GM12873 (cell line): ENCODE data around the gene ARPC3.

Experiments used
- TF ChIP-seq, protein P1 (sequence below): IDR thresholded peaks from 2 replicates; pipeline ENCODE4 v1.5.1; 2012; ENCODE audit warnings: low read depth, mild to moderate bottlenecking, moderate library complexity, low read length, control low read depth; ENCODE audit not compliant: insufficient read depth; ENCODE audit errors: missing control alignments

Gene ARPC3

DNA sequence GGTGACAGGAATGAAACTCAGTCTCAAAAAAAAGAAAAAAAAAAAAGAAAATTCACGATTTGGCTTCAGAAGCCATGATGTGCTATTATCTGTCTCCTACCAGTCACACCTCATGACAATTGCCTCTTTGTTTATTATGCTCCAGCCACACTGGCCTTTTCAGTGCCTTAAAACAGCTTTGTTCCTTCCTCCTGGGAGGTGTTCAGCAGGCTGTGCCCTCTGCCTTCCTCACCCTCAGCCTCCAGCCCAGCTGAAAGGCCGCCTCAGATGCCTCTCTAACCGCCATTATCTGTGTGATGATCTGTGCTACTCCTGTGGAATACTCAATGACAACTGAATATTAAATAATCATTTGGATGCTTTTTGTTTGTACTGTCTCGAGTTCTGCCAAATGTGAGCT is 8.6 kb upstream of the ARPC3 start:
- TF ChIP-seq, protein P1, sequence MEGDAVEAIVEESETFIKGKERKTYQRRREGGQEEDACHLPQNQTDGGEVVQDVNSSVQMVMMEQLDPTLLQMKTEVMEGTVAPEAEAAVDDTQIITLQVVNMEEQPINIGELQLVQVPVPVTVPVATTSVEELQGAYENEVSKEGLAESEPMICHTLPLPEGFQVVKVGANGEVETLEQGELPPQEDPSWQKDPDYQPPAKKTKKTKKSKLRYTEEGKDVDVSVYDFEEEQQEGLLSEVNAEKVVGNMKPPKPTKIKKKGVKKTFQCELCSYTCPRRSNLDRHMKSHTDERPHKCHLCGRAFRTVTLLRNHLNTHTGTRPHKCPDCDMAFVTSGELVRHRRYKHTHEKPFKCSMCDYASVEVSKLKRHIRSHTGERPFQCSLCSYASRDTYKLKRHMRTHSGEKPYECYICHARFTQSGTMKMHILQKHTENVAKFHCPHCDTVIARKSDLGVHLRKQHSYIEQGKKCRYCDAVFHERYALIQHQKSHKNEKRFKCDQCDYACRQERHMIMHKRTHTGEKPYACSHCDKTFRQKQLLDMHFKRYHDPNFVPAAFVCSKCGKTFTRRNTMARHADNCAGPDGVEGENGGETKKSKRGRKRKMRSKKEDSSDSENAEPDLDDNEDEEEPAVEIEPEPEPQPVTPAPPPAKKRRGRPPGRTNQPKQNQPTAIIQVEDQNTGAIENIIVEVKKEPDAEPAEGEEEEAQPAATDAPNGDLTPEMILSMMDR: no peak

DNA sequence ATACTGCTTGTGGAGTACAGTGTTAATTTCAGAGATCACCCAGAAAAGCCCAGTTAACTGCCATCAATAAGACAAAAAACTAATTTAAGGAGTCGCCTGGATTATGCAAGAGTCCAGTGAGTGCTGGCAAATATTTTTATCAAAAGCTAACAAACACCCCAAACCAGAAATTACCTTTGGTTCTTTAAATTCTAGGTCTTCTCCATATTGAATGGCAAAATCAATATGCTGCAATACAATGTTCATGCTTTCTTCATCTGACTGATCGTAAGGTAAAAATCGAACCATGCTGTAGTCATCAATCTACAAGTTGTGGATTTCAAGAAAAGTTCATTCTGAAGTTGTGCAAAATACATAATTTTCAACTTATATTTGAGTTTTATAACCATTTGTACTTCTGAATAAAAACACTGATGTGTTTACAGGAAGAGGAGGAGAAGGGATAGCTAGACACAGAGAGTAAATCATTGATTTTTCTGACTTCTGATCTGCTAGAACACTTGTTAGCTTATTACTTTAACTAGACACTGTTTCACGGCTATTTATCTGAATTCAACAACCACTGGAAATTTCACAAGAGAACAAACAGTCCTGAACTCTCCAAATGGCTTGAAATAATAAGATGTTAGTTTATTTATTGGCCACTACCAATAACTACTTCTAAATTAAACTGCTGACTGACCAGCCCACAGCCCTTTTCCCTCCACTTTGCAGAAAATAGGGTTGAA is 3.6 kb upstream of the ARPC3 start:
- TF ChIP-seq, protein P1: no peak

DNA sequence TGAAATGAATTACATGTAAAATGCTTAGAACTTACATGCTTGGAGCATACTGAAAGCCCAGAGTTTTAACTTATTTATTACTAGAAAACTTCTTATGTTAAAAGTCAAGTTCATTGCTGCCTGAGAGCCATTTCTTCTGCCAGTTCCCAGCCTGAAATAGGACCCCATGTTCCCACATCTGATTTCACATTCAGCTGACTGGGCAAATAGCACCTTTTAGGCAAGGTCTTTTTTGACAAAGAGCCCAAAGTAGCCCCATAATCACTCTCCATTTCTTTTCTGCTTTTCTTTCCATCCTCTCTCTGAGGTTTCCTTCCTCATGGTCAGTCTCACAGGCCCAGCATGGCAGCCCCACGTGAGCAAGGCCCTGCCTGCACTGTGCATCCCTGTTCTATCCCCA is 1.1 kb upstream of the ARPC3 start:
- TF ChIP-seq, protein P1: no peak

DNA sequence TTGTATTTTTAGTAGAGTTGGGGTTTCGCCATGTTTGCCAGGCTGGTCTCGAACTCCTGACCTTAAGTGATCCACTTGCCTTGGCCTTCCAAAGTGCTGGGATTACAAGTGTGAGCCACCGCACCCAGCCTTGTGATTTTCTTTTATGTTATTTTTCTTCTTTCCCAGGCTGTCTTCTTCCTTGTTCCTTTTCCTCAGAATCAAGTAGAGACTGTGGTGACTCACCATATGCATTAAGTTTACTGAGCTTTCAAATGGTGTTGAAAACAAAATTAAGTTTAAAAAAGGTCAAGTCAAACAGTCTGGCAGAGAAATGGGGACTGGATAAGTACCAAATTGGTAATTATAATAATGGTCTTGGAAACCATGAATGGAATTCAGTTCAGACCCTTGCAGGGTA is 5.7 kb downstream of the ARPC3 start:
- TF ChIP-seq, protein P1: no peak

DNA sequence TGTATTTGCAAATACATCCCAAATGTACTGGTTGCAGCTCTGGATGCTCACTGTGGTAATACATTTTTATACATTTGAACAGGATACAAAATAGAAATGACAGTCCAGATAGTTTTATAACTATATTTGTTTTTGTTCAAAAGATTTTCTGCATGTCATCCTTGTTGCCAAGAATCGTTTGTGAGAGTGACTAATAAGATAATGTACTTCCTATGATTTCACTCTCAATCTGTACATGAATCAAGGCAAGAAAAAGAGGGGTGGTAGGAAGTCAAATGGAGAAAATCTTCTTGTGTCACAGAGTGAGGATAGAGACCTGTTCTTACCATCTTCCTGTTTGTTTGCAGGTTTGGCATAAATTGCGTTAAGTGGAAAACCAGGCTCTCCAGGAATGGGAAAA is 13.9 kb downstream of the ARPC3 start:
- TF ChIP-seq, protein P1: no peak

DNA sequence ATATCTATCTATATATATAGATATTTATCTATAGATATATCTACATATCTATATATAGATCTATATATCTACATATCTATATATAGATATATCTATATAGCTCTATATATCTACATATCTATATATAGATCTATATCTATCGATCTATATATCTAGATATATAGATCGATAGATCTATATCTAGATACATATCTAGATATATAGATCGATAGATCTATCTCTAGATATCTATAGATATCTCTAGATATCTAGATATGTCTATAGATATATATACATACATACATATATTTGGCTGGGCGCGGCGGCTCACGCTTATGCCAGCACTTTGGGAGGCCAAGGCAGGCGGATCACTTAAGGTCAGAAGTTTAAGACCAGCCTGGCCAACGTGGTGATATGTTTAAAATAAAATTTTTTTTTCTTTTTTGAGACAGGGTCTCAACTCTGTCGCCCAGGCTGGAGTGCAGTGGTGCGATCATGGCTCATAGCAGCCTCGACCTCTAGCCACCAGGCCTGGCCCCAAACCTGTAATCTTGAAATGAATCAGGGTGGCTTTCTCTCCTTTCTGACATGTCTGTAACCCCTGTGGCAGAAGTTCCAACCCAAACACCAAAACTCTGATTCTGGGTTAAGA is 18.1 kb downstream of the ARPC3 start:
- TF ChIP-seq, protein P1: no peak

DNA sequence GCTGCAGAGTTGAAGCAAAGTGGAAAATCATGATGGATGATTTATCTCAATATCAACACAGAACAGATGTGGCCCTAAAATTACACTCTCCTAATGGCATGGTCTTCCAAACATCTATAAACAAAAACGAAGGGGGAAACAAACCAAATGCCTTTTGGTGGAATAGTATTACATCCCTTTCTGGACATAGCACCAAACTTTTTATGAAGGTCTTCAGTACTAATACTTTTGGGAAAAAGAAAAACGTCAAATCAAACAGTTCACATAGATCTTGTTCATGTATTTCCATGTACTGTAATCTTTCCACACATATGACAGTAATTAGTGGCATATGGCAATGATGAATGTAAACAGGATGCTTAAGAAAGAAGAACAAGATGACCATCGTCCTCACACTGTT is 23.7 kb downstream of the ARPC3 start:
- TF ChIP-seq, protein P1: no peak
